GM10847 (cell line): ENCODE data around the gene SYTL2.

Source experiments
- POLR2A ChIP-seq: IDR thresholded peaks from 2 replicates; pipeline ENCODE4 v1.6.1; 2011; ENCODE audit not compliant: insufficient read length; ENCODE audit errors: extremely low read depth

The SYTL2 gene

GRCh38 chr11:85752890-85753581 lies 57.9 kb downstream of the SYTL2 start:
- no peak for TF ChIP-seq POLR2A

GRCh38 chr11:85752201-85752889 lies 58.6 kb downstream of the SYTL2 start:
- no peak for TF ChIP-seq POLR2A

- no peak for TF ChIP-seq POLR2A
Observed at GRCh38 chr11:85751724-85752123, 59.2 kb downstream of the SYTL2 start.

GRCh38 chr11:85750646-85751045 lies 60.3 kb downstream of the SYTL2 start:
- no peak for TF ChIP-seq POLR2A

GRCh38 chr11:85749884-85750283 lies 61.1 kb downstream of the SYTL2 start:
- TF ChIP-seq POLR2A, result no peak

- no peak for TF ChIP-seq POLR2A
Observed at GRCh38 chr11:85749287-85749834, 61.6 kb downstream of the SYTL2 start.

- no peak for TF ChIP-seq POLR2A
Observed at GRCh38 chr11:85748455-85748891, 62.5 kb downstream of the SYTL2 start.

- TF ChIP-seq POLR2A, result no peak
Observed at GRCh38 chr11:85746670-85747069, 64.3 kb downstream of the SYTL2 start.

- TF ChIP-seq POLR2A, result no peak
Observed at GRCh38 chr11:85745626-85746025, 65.3 kb downstream of the SYTL2 start.

GRCh38 chr11:85742873-85743275 lies 68.1 kb downstream of the SYTL2 start:
- TF ChIP-seq POLR2A, result no peak

GRCh38 chr11:85742348-85742747 lies 68.6 kb downstream of the SYTL2 start:
- no peak for TF ChIP-seq POLR2A

- TF ChIP-seq POLR2A, result no peak
Observed at GRCh38 chr11:85740481-85741400, 70.2 kb downstream of the SYTL2 start.

- TF ChIP-seq POLR2A, result no peak
Observed at GRCh38 chr11:85737738-85738137, 73.2 kb downstream of the SYTL2 start.

GRCh38 chr11:85735876-85736460 lies 75.0 kb downstream of the SYTL2 start:
- TF ChIP-seq POLR2A, result no peak

GRCh38 chr11:85732965-85733364 lies 78.0 kb downstream of the SYTL2 start:
- no peak for TF ChIP-seq POLR2A
